Fibroblast of pulmonary artery (primary cell): ENCODE data around the gene IRF2.

ENCODE experiments used
- DNase-seq: peaks from one replicate; pipeline ENCODE4 v3.0.0-alpha.2; 2010; ENCODE audit warnings: low read depth
- H3K4me3 ChIP-seq: replicated peaks from 2 replicates; pipeline ENCODE4 v1.5.1; 2011; ENCODE audit warnings: low read depth, mild to moderate bottlenecking, control low read depth, low read length, moderate library complexity
- CTCF ChIP-seq: IDR thresholded peaks from 2 replicates; pipeline ENCODE4 v1.5.1; 2011; ENCODE audit warnings: mild to moderate bottlenecking, control low read depth, low read length, inconsistent platforms; ENCODE audit errors: missing control alignments

Gene IRF2

GRCh38 chr4:184446132-184446658 is 28.2 kb downstream of the IRF2 start:
- no peak overlapping the region for H3K4me3 ChIP-seq
- TF ChIP-seq CTCF, result no peak
- no peak for DNase-seq

DNA sequence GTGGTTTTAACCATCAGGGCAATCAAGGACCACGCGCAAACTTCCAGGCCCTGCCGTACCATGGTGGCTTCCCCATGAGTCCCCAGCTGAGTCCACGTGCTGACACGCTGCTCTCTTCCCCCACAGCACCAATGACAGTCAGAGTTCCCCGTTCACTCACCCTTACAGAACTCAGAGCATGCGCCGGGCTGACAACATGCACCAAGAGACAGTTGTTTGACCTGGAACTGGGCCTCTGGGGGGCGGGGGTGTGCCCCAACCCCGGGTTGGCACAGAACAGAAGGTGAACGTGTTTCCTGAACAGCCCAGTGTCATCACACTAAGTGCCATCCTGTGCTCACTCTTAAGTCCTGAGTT is 29.4 kb downstream of the IRF2 start:
- no peak for DNase-seq
- no peak for TF ChIP-seq CTCF
- H3K4me3 ChIP-seq, result no peak overlapping the region

DNA sequence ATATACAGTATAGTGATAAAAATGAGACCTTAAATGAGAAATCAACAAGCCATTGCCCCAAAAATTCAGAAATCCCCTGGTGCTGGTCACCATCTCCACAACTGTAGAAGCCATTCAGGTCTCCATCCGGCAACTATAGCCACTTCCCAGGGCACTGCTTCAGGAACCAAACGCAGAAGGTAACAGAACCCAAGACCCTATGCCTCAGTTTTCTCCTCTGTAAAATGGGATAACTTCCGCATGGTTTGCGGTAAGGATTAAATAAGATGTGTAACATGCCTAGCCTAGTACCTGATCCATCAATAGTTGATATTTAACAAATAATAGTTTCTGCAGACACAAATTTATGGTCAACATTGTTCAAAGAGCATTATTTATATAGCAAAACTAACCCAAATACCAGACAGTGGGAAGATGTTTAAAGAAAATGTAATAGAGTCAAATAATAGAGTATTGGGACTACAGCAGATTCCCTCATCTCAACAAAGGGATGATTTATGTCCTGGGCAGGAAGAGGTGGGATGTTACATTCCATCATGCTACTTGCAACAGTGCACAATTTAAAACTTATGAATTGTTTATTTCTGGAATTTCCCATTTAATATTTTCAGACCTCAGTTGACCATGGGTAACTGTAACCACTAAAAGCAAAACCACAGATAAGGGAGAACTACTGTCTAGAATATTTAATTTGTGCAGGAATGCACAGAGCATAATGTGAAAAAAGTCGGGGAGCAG is 30.0 kb downstream of the IRF2 start:
- peak; percentile 33 for DNase-seq
- no peak overlapping the region for H3K4me3 ChIP-seq
- TF ChIP-seq CTCF, result no peak

DNA sequence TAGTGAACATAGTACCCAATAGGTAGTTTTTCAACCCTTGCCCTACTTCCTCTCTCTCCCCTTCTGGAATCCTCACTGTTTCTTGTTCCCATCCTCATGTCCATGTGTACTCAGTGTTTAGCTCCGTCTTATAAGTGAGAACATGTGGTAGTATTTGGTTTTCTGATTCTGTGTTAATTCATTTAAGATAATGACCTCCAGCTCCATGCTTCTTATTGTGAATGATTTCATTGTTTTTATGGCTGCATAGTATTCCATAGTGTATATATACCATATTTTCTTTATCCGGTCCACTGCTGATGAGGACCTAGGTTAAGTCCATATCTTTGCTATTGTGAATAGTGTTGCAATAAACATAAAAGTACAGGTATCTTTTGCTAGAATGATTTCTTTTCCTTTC is 31.0 kb downstream of the IRF2 start:
- H3K4me3 ChIP-seq, result no peak overlapping the region
- no peak for DNase-seq
- no peak for TF ChIP-seq CTCF

- TF ChIP-seq CTCF, result no peak
- H3K4me3 ChIP-seq, result no peak overlapping the region
- no peak for DNase-seq
Observed at GRCh38 chr4:184442314-184442635, 32.1 kb downstream of the IRF2 start.

GRCh38 chr4:184441461-184442313 is 32.7 kb downstream of the IRF2 start:
- H3K4me3 ChIP-seq, result no peak overlapping the region
- TF ChIP-seq CTCF, result no peak
- DNase-seq, result peak; percentile 44
